Colon (tissue), 2 donors: ENCODE results near the gene LSMEM2.
"Not testable (repeated sequence)": the region's sequence is repeated elsewhere in the genome, so short reads cannot be mapped to it uniquely, and the experiment has no call there.

Experiments
- FAIRE-seq: peaks from 2 replicates; lab custom pipeline; 2012; peaks lifted over from hg19 to GRCh38; lab: Jason Lieb, UNC
- donor health status: control.
- donor health status: control.

The LSMEM2 gene

DNA sequence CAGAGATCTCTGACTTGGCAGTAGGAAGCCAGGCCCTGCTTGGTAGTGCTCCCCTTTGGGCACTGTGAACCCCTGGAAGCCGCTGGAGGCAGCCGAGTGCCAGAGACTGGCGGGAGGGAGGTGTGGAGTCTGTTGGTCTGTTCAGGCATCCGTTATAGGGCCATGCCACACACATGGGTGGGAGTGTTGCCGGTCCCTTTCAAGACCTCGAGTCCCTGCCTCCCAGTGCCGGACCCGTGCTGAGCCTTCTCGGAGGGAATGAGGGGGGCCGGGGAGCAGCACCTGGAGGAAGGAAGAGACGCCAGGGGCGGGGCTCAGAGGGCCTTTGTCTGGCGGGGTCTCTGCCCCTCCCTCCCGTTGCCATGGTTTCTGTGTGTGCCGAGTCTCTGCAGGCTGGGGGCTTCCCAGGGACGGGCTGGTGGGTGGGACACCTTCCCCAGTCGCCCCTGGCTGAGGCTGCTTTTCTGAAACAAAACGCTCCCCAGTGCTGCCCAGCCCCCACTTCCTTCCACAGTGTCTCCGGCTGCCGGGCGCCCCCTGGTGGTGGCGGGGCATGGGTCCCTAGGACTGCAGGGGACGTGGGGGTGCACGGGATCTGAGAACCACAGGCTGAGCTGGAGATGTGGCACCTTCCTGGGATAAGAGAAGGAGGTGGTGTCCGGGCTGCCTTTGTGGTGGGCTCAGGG is 32.9 kb upstream of the LSMEM2 start:
- FAIRE-seq = no peak

DNA sequence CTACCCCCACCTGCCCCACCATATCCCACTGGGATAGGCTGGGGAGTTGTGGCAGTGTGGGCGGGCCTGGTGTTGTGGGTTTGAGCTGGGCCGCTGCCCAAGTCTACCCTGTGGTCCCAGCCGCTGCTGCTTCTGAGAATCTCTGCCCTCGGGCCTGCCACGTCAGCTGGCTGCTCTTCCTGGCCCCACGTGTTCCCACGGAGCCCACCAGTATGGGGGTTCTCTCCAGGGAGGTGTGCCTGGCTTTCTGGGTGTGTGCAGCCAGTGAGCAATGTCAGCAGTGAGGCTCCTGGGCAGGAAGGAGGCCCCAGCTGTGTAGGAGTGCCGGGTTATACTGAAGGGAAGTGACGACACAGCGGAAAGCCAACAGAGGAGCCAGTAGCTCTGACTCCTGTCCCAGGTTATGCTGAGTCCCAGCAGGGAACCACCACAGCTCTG is 32.4 kb upstream of the LSMEM2 start:
- no peak for FAIRE-seq

DNA sequence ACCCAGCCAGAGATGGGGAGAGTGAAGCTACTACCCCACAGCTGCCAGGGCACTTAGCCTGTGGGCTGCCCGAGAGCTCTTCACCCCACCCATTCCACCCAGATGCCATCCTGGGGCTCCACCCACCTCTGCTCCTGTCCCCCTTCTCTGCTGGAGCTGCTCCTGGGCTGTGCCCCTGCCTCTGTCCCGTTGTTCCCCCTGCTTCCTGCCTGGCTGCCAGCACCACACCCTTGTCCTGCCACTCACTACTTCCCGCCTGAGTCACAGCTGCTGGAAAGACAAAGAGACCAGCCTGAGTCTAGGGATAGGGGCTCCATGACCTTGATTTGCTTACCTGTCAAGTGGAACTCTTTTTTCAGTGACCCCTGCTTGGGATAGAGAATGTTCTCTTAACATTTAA is 30.5 kb upstream of the LSMEM2 start:
- no peak for FAIRE-seq

- FAIRE-seq = no peak
Observed at GRCh38 chr3:50249457-50249856, 29.4 kb upstream of the LSMEM2 start.

GRCh38 chr3:50250514-50250913 is 28.4 kb upstream of the LSMEM2 start:
- FAIRE-seq = no peak

GRCh38 chr3:50251220-50251619 is 27.7 kb upstream of the LSMEM2 start:
- no peak for FAIRE-seq

GRCh38 chr3:50254577-50255250 is 24.2 kb upstream of the LSMEM2 start:
- FAIRE-seq = no peak

GRCh38 chr3:50255251-50255615 is 23.7 kb upstream of the LSMEM2 start:
- no peak for FAIRE-seq

DNA sequence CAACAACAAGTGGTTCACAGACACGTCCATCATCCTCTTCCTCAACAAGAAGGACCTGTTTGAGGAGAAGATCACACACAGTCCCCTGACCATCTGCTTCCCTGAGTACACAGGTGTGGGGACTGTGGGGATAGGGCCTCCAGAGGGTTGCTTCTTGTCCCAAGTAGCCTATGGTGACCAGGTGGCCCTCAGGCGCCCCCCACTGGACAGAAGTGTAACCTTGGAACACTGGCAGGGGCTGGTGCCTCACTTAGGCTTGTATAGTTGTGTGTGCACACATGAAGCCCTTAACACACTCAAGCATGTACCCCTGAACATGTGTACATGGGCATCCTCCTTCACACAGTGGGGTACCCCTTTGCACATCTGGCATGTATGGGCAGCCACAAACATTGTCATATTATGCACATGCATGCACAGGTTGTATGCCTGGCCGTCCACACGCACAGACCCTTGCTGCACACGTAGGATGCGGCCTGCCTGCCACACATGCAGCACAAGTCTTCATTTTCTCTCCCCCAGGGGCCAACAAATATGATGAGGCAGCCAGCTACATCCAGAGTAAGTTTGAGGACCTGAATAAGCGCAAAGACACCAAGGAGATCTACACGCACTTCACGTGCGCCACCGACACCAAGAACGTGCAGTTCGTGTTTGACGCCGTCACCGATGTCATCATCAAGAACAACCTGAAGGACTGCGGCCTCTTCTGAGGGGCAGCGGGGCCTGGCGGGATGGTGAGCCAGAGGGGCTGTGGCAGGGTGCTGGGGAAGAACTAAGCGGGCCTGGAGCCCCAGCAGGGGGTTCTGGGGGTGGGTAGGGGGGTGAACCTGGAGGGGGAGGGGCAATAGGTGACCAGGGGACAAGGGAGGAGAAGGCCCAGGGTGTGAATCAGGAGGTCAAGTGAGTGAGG is 21.7 kb upstream of the LSMEM2 start:
- no peak for FAIRE-seq

- FAIRE-seq = no peak
Observed at GRCh38 chr3:50258029-50258680, 20.7 kb upstream of the LSMEM2 start.

- no peak for FAIRE-seq
Observed at GRCh38 chr3:50258979-50259378, 19.9 kb upstream of the LSMEM2 start.

DNA sequence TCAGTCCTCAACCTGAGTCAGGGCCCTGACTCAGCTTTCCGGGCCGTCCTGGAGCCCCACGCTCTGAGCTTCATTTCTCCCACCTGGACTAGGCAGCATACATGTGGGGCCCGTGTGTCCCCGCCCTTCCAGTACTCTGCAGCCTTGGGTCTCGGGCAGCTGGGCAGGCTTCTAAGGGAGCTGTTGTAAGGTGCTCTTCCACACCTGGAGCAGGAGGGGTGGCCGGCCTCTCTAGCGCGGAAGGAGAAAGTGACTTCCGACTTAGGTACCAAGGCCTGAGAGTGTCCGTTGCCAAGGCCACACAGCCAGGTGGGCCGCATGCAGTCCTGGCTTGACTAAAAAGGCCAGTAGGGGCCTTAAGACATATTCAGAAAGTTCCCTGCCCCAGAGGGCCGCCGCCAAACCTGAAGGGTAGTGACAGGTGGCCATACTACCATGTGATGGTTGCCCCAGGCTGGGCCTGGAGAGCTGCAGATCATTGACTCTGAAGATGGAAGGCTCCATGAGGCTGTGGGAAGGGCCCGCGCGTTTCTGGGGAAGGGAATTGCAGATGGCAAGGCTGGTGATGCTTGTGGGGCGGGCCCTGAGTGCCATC is 19.4 kb upstream of the LSMEM2 start:
- no peak for FAIRE-seq

DNA sequence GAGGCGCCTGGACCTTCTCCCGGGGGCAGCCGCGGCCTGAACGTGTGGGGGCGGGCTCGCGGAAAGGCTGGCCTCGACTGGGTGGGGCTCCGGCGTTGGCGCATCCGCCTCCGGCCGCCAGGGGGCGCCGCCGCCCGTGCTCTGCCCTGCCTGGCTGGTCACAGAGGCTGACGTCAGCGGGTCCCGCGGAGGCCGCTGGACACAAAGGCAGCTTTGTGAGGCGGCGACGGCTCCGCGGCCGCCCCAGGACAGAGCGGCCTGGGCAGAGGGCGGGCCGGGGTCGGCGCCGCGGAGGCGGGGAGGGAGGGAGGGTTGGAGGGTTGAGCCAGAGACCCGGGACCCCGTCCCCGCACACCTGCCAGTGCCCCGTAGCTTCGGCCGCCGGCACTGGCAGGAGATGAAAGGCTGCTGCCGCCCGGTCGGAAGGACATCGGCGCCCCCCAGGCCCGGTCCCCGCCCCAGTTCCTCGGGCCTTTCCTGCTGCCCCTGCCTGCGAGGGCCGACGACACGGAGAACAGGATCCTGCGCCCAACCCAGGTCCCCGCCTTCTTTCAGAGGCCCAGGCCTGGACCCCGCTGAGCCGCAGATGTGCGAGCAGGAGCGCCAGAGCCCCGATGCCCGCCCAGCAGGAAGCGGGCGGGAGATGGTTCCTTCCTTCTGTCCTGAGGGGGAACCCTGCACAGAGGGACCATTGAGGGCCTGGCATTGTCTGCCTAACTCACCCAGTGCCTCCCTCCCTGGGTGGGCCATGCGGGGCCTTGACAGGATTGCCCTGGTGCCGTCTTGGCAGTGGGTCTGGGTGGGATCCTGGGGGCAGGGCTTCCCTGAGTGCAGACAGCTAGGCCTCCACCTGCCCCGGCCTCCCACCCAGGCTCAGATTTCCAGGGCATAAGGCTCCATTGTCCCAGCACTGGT is 18.6 kb upstream of the LSMEM2 start:
- FAIRE-seq = no peak

DNA sequence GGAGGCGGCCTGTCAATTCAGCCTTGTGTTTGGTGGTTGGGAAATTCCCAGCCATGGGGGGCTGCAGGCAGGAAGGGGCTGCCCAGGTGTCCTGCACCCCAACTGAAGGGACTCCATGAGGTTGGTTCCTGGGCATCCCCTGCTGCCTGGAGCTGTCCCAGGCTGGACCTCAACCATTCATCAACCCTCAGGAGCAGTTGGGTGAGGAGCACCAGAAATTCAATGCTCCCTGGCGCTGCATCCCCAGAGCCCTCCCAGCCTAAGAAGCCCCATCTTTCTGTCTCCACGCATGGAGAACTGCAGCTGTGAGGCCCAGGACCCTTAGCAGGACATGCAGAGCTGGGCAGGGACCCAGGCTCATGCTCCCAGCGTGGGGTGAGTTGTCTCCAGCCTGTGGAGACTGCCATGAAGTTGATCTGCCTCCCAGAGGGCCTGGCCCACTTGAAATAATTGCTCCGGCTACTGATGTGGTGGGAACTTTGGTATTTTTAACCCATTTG is 17.9 kb upstream of the LSMEM2 start:
- FAIRE-seq = no peak

GRCh38 chr3:50261505-50261904 is 17.4 kb upstream of the LSMEM2 start:
- no peak for FAIRE-seq

GRCh38 chr3:50262200-50262599 is 16.7 kb upstream of the LSMEM2 start:
- FAIRE-seq = not testable (repeated sequence)

DNA sequence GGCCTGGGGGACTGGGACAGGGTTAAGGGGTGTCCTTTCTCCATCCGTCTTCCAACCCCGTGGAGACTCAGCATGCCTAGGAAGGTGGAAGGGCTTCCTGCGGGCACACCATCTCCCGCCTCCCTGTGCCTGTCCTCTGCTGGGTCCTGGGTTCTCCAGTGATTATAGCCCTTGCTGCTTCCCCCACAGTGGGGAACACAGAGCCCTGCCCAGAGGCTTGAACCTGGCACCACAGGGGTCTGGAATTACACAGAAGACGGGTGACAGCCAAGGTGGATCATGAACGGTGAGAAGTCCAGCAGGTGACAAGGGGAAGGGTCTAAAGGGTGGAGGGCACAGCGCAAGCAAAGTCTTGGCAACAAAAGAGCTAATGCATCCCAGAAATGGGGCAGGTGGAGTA is 16.1 kb upstream of the LSMEM2 start:
- FAIRE-seq = no peak

- FAIRE-seq = no peak
Observed at GRCh38 chr3:50263478-50264382, 15.2 kb upstream of the LSMEM2 start.

- FAIRE-seq = no peak
Observed at GRCh38 chr3:50264383-50264963, 14.4 kb upstream of the LSMEM2 start.
